Psoas muscle (tissue), 8 donors: ENCODE measurements around the gene SYK. TPM values are rescaled to one million over a fixed set of nuclear protein-coding genes. Genes with fewer than 3 reads are reported as not detected.
A peak's percentile ranks its signal among the peaks of the same experiment; 100 is the strongest.

Source experiments
- ATAC-seq, 4 donors: fragments of 200-7000 bp; cut with Tn5 transposase; one replicate each; pipeline ENCODE4 v1.9.1; 2020; ENCODE audit warnings: moderate library complexity in 3 of 4, mild to moderate bottlenecking in 2 of 4
- DNase-seq, 2 donors: peaks; one replicate each; pipeline ENCODE4 v3.0.0-alpha.2; 2020
- H3K27ac ChIP-seq: fragments of 200-600 bp; one replicate; pipeline ENCODE4 v1.8.0; 2022
- H3K27me3 ChIP-seq, 3 donors: fragments of 200-600 bp in 1 of 3; one replicate each; pipeline versions ENCODE4 v1.6.1 to v1.8.0; 2013 to 2022; ENCODE audit warnings: low read length in 2 of 3, mild to moderate bottlenecking in 2 of 3, moderate library complexity in 1 of 3; ENCODE audit not compliant: insufficient read depth in 3 of 3
- H3K36me3 ChIP-seq, 2 donors: fragments of 200-600 bp in 1 of 2; one replicate each; pipeline versions ENCODE4 v1.6.1 to v1.8.0; 2013 to 2022; ENCODE audit warnings: low read depth in 1 of 2, mild to moderate bottlenecking in 1 of 2, moderate library complexity in 1 of 2; ENCODE audit not compliant: insufficient read depth in 1 of 2
- H3K4me1 ChIP-seq: fragments of 200-600 bp; one replicate; pipeline ENCODE4 v1.8.0; 2022
- H3K4me3 ChIP-seq: fragments of 200-600 bp; one replicate; pipeline ENCODE4 v1.8.0; 2022; ENCODE audit warnings: mild to moderate bottlenecking
- H3K9me3 ChIP-seq: fragments of 200-600 bp; one replicate; pipeline ENCODE4 v1.8.0; 2022
- CTCF ChIP-seq: fragments of 200-600 bp; IDR thresholded peaks from one replicate; pipeline ENCODE4 v1.8.0; 2022; ENCODE audit warnings: antibody characterized with exemption
- WGBS, 3 donors: extraction: QIAGEN DNeasy Blood & Tissue Kit; methylation state at CpG; one replicate each; pipeline versions ENCODE4 v1.1.6 to v1.1.7; 2013; 5-methylcytosine and 5-hydroxymethylcytosine counted together
- intact Hi-C, 2 donors: fragments of 100-400 bp; cut with DNase I; formaldehyde crosslinking; loops; one replicate each; pipeline versions ENCODE4 v1.11.0 to v1.14.2; 2022
- polyA plus RNA-seq, 3 donors: library from polyadenylated mRNA; stranded (reverse); fragments of 200-250 nt; gene quantifications; one replicate each; pipeline ENCODE4 v1.2.3, GENCODE V29; 2013
- total RNA-seq, 4 donors: library from RNA; stranded (reverse); fragmentation: NEBNext Ultra II Directional in 2 of 4; extraction: Animal tissue kit (Norgen Biotek cat#: 25700) in 2 of 4; gene quantifications; one replicate each; pipeline versions ENCODE4 v1.2.1 to v1.2.4, GENCODE V29; 2021 to 2023
- donor health status: healthy with polysubstance abuse.
- donor health status: DM: no; HTN: no; CAD: no; lungs with moderate emphysema.
- donor health status: Bipolar disorder and iron deficiency.
- donor health status: healthy.
- donor health status: DM: yes; HTN: yes; CAD: no.
- donor health status: DM: no; HTN: no; CAD: no.
- donor health status: DM: no; HTN: no; CAD: no.
- donor health status: DM: yes; HTN: yes; CAD: no.

SYK gene
- total and polyA plus RNA-seq, 7 donors, result 0.40 to 2.8 (median 1.4) TPM

- Histone ChIP-seq H3K4me3 (no peak overlapping the region), H3K9me3 (no peaks in the 10 kb centered on the region), H3K27ac (no peak overlapping the region), H3K4me1 (no peaks in the 10 kb centered on the region), H3K36me3 (no peaks in the 10 kb centered on the region), H3K27me3 (peaks cover 0 to 2% (median 0%) of the 10 kb centered on the region in 3 donors)
- ATAC-seq (no peak), DNase-seq (no peak)
- TF ChIP-seq CTCF, result no peak
- intact Hi-C loops, result no loop called here
- WGBS, 3 donors, result 64 to 78% (median 68%) methylated on average over 3 of the region's 3 CpGs
Measured at GRCh38 chr9:90832261-90832660, 30.6 kb downstream of the SYK start.

GRCh38 chr9:90834828-90835595 lies 33.4 kb downstream of the SYK start:
- 36 to 43% (median 42%) methylated on average over 8 of the region's 8 CpGs for WGBS, 3 donors
- TF ChIP-seq CTCF, result no peak
- no peak overlapping the region for H3K4me3 ChIP-seq
- peaks cover 11% of the 10 kb centered on the region for H3K4me1 ChIP-seq
- no peaks in the 10 kb centered on the region for H3K9me3 ChIP-seq
- intact Hi-C loops, result no loop called here
- no peak for DNase-seq
- ATAC-seq, result no peak
- H3K36me3 ChIP-seq, result no peaks in the 10 kb centered on the region
- H3K27me3 ChIP-seq, result peaks cover 0 to 2% (median 0%) of the 10 kb centered on the region in 3 donors
- H3K27ac ChIP-seq, result no peak overlapping the region

- intact Hi-C loops, result no loop called here
- Histone ChIP-seq H3K36me3 (no peaks in the 10 kb centered on the region), H3K4me3 (no peak overlapping the region), H3K27ac (no peak overlapping the region), H3K4me1 (peaks cover 11% of the 10 kb centered on the region), H3K27me3 (peaks cover 0 to 2% (median 0%) of the 10 kb centered on the region in 3 donors), H3K9me3 (no peaks in the 10 kb centered on the region)
- 78 to 81% (median 79%) methylated on average over 3 of the region's 3 CpGs for WGBS, 3 donors
- TF ChIP-seq CTCF, result no peak
- DNase-seq (no peak), ATAC-seq (no peak)
Measured at GRCh38 chr9:90836411-90837080, 34.9 kb downstream of the SYK start.

GRCh38 chr9:90838098-90838497 lies 36.5 kb downstream of the SYK start:
- H3K9me3 ChIP-seq, result no peaks in the 10 kb centered on the region
- 69 to 86% (median 74%) methylated on average over 2 of the region's 2 CpGs for WGBS, 3 donors
- no peak overlapping the region for H3K4me3 ChIP-seq
- H3K27me3 ChIP-seq, result peaks cover 0 to 2% (median 0%) of the 10 kb centered on the region in 3 donors
- ATAC-seq, result peak in 1 of 4 donors; percentile 49
- intact Hi-C loops, result no loop called here
- H3K4me1 ChIP-seq, result peaks cover 11% of the 10 kb centered on the region
- DNase-seq, result no peak
- TF ChIP-seq CTCF, result no peak
- no peaks in the 10 kb centered on the region for H3K36me3 ChIP-seq
- no peak overlapping the region for H3K27ac ChIP-seq
